Measurements from ENCODE around the gene TSPAN5. TPM values are rescaled to one million over a fixed set of nuclear protein-coding genes. Genes with fewer than 3 reads are reported as not detected.

Gene TSPAN5
- total and polyA plus RNA-seq, 2 of the 4 experiments (the other 2 are of a cell fraction): 64.8 to 79.6 TPM

DNA sequence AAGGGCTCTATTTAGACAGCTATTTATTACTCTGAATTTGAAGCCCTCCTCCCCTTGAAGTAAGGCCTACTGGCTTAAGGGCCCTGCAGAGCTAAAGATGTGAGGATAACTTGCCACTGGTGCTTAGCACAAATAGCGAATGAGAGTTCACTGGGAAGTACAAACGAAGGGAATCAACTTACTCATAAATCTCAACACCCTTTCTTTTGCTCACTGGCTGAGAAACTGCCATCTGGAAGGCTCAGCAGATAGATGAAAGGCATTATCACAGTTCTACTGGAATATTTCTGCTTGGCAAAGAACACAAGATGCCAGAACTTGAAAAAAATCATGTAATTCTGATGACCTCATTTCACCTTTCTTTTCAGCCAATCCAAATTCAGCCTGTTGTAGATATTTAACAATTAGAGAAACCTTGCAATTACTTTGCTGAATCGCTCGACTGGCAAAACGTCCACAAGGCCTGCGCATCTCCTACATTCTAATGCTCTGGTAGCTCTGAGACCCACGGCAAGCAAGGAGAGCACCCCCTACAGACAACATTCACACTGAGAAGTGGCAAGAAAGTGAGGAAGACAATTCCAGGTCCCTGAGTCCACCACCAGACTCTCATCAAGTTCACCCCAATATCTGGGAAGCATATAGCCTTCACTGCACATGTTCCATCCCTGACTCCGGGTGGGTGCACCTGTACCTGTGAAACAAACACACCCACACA lies 27.5 kb downstream of the TSPAN5 start:
- DNase-seq (peak; percentile 13), ATAC-seq (ENCODE audit: low read depth) (no peak)
- ChIA-PET POLR2A (ENCODE audit: unreplicated experiment) (no interaction called here), CTCF (interaction anchor here (1.1 kb wide), 1 partner anchor 11 kb away, joined by 3 read pairs; no protein-coding TSS in a partner anchor)
- Histone ChIP-seq H4K91ac (ENCODE audit: insufficient read depth, low read depth, low read length) (no peak overlapping the region), H3K9me1 (ENCODE audit: insufficient read depth, low read length) (peaks cover 8% of the 10 kb centered on the region; the same call in 1 of the 2 replicates), H3K4me2 (ENCODE audit: low read depth, low read length) (no peak overlapping the region), H2AK9ac (replicated peaks; ENCODE audit: low read depth, low read length, poor library complexity) (no peak overlapping the region), H3K18ac (ENCODE audit: low read depth, low read length) (0 out of 2 replicates have a peak overlapping the region, but pooled peaks have one; percentile 26), H3K27ac (ENCODE audit: insufficient read depth, low read length) (no peak overlapping the region), H2BK15ac (ENCODE audit: low read depth, low read length) (0 out of 3 replicates have a peak overlapping the region, but pooled peaks have one; percentile 19), H3K27me3 (ENCODE audit: control insufficient read depth, insufficient read depth, low read length) (no peaks in the 10 kb centered on the region), H2AK5ac (ENCODE audit: low read depth, low read length) (peak overlapping the region; percentile 44), H3K36me3 (ENCODE audit: control insufficient read depth, insufficient read depth, low read length) (peaks cover 7% of the 10 kb centered on the region; the same call in 1 of the 2 replicates), H3K4me3 (ENCODE audit: insufficient read depth, low read depth, low read length) (no peak overlapping the region), H2AFZ (replicated peaks; ENCODE audit: low read length, poor library complexity) (no peak overlapping the region), H2BK5ac (ENCODE audit: low read depth, low read length, poor library complexity, severe bottlenecking) (peak overlapping the region; percentile 9), H2BK20ac (ENCODE audit: low read depth, low read length) (peak overlapping the region; percentile 33; the same call in 1 of the 2 replicates), H3K9ac (ENCODE audit: low read depth, low read length) (no peak overlapping the region), H3K4me1 (ENCODE audit: control insufficient read depth, insufficient read depth, low read length) (peaks cover 11% of the 10 kb centered on the region), H3K4ac (ENCODE audit: low read depth, low read length) (peak overlapping the region; percentile 15; the same call in 1 of the 2 replicates), H2BK120ac (ENCODE audit: low read depth, low read length) (no peak overlapping the region), H3K9me3 (ENCODE audit: control insufficient read depth, insufficient read depth, low read length) (peaks cover 4% of the 10 kb centered on the region), H3K79me1 (ENCODE audit: low read depth in 1 of 2, low read length in 2 of 2) (peaks cover 45 to 78% of the 10 kb centered on the region in 2 experiments), H4K20me1 (ENCODE audit: insufficient read depth, low read length) (peaks cover 8% of the 10 kb centered on the region; the same call in 1 of the 2 replicates), H3K23ac (ENCODE audit: low read depth, low read length) (no peak overlapping the region; the same call in 1 of the 2 replicates), H3K14ac (replicated peaks; ENCODE audit: low read depth, low read length) (peak overlapping the region; percentile 74), H3K56ac (ENCODE audit: extremely low read depth, insufficient read depth, low read length) (no peak overlapping the region), H4K5ac (ENCODE audit: low read depth, low read length) (no peak overlapping the region; the same call in 1 of the 2 replicates), H4K8ac (ENCODE audit: low read depth in 2 of 2, low read length in 2 of 2) (peak overlapping the region in 1 of 2 experiments; percentile 46; a peak in 2 of 4 replicates)
- dilution Hi-C loops (cut with HindIII; ENCODE audit: low sequenced_read_pairs, unreplicated experiment): no loop called here
- WGBS, 2 experiments (ENCODE audit: extremely low coverage in 2 of 2, insufficient read length in 1 of 2): 86% methylated on average over 1 of the region's 8 CpGs; no CpG with 5 or more reads in 1 of the 2 experiments
- no TSS peak for BruUV-seq (replicated peaks)
- TF ChIP-seq, protein P1, sequence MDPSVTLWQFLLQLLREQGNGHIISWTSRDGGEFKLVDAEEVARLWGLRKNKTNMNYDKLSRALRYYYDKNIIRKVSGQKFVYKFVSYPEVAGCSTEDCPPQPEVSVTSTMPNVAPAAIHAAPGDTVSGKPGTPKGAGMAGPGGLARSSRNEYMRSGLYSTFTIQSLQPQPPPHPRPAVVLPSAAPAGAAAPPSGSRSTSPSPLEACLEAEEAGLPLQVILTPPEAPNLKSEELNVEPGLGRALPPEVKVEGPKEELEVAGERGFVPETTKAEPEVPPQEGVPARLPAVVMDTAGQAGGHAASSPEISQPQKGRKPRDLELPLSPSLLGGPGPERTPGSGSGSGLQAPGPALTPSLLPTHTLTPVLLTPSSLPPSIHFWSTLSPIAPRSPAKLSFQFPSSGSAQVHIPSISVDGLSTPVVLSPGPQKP (IDR thresholded peaks at IDR 0.05; ENCODE audit: borderline replicate concordance, low read depth, low read length): no peak
- no peak for TF ChIP-seq RFX5 (IDR thresholded peaks at IDR 0.05; ENCODE audit: low read depth, low read length)
- no peak for TF ChIP-seq RAD21 (IDR thresholded peaks at IDR 0.05; ENCODE audit: low read length)
- in situ Hi-C loops (cut with MboI; ENCODE audit: low sequenced_read_pairs): no loop called here
- intact Hi-C loops (cut with micrococcal nuclease): no loop called here

All from IMR-90 (cell line).